NCI-H2029 treated with DMSO at 0.1 percent for 48 hours (cell line): ENCODE results near the gene WDR13.
"Not testable (repeated sequence)": the region's sequence is repeated elsewhere in the genome, so short reads cannot be mapped to it uniquely, and the experiment has no call there.

ENCODE experiments used
- DNase-seq: peaks from one replicate; lab custom pipeline; 2025; lab: John Stamatoyannopoulos, UW

The WDR13 gene

DNA sequence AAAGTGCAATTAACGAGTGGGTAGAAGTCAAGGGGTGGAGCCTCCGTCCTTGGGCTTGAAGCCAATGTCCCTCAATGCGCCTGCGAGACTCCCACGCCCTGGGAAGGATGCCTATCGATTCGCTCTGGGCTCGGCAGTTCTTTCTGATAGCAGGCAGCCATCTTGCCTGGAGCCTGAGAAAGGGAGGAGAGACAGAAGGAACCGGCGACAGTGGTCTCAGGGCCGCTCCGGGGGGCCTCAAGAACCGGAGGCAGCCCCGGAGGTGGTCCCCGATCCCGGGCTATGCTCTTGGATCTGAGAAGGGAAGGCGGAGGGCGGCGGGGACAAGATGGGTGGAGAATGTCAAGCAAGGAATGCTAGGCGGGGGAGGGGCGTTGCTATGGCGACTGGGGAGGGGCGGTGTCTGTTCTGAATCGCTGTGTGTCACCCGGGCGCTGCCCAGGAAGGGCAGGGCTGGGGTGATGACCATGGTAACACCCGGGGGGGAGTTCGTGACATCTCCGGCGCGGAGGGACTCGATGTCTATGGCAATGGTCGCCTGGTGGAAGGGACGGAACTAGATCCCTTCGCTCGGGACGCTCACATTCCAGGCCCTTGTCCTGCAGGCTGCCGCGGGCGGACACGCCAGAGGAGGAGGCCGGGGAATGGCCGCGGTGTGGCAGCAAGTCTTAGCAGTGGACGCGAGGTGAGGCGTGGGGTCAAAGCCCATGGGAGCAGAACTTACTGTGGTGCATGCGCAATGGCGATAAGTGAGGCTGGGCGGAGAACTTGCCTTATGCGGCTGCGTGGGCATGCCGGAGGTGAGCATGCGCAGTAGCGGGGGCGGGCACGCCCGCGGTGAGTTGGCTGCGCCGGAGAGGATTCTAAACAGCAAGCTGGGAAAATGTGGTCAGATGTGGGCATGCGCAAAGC is at the start of gene WDR13:
Gene WDR13, plus strand, starts transcription at position 140 of the 912 bp plus-strand sequence. Its CDS starts 505 bp downstream, at position 645.
- DNase-seq = peak; percentile 76

DNA sequence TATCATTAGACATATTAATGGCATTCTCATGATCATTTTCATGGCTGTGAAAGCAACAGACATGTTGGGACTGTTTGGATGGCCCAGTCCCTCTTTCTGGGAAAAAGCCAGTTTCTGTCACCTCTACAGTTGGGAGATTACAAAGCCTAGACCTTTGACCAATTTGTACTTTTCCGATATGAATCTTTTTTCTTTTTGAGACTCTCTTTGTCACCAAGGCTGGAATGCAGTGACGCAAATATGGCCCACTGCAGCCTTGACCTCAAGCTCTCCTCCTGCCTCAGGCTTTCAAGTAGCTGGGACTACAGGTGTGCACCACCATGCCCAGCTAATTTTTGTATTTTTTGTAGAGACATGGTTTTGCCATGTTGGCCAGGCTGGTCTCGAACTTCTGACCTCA is 48.4 kb upstream of the WDR13 start:
- DNase-seq = no peak

DNA sequence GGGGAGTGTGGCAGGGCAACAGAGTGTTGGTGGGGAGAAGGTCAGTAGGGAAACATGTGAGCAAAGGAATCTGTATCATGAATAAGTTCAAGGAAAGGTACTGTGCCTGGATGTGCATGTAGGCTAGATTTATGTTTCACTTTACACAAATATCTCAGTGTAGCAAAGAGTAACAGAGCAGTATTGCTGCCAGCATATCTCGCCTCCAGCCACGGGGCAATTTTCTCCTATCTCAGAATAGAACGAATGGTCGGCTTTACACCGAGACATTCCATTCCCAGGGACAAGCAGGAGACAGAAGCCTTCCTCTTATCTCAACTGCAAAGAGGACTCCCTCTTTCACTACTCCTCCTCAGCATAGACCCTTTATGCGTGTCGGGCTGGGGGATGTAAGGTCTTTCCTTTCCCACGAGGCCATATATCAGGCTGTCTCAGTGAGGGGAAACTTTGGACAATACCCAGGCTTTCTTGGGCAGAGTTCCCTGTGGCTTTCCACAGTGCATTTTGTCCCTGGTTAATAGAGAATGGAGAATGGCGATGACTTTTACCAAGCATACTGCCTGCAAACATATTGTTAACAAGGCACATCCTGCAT is 41.5 kb upstream of the WDR13 start:
- DNase-seq = not testable (repeated sequence)

DNA sequence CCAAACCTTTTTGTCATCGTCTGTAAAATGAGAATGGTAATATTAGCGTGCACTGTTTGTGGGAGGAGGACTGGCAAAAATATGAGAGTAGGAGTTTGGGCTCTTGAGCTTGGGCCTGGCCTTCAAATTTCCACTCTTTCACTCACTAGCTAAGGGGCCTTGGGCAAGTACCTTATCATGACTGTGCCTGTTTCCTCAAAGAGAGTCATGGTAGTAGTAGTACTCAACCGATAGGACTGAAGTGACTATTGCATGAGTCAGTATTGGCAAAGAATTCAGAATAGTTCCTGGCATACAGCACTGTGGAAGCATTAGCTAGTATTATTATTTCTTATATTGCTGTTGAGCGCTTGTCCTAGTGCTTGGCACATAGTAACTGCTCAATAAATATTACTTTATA is 39.0 kb upstream of the WDR13 start:
- no peak for DNase-seq

DNA sequence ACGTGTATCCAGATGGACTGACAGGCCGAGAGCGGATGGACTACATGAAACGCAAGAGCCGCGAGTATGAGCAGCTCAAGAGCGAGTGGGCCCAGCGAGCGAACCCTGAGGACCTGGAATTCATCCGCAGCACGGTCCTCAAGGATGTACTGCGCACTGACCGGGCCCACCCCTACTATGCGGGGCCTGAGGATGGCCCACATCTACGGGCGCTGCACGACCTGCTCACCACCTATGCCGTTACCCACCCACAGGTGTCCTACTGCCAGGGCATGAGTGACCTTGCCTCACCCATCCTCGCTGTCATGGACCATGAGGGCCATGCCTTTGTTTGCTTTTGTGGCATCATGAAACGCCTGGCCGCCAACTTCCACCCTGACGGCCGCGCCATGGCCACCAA is 37.7 kb upstream of the WDR13 start:
- no peak for DNase-seq

DNA sequence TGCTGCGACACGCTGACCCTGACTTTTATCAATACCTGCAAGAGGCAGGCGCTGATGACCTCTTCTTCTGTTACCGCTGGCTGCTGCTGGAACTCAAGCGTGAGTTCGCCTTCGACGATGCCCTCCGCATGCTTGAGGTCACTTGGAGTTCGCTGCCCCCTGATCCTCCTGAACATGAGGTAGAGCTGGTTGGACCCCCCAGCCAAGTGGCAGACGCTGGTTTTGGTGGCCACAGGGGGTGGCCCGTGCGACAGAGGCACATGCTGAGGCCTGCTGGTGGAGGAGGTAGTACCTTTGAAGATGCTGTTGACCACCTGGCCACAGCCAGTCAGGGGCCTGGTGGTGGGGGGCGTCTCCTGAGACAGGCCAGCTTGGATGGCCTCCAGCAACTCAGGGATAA is 37.2 kb upstream of the WDR13 start:
- no peak for DNase-seq

DNA sequence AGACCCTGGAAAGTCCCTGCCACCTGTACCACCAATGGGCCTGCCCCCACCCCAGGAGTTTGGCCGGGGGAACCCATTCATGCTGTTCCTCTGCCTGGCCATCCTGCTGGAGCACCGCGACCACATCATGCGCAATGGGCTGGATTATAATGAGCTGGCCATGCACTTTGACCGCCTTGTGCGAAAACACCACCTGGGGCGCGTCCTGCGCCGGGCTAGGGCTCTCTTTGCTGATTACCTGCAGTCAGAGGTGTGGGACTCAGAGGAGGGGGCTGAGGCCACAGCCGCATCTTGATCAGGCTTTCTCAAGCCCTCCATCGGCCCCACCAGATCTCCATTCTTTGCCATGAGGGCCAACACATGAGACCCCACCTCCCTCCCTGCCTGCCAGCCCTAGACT is 36.6 kb upstream of the WDR13 start:
- no peak for DNase-seq

DNA sequence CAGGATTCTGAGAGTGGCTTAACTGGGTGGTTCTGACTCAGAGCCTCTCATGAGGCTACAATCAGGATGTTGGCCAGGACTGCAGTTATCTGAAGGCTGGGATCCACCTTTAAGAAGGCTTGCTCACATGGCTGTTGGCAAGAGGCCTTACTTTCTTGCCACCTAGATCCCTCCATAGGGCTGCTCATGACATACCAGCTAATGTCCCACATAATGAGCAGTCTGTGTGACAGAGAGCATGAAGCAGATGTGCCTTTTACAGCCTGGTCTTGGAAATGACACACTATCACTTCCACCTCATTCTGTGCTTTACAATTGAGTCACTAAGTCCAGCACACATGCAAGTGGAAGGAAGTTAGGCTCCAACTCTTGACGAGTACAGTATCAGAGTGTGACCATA is 27.3 kb upstream of the WDR13 start:
- no peak for DNase-seq

DNA sequence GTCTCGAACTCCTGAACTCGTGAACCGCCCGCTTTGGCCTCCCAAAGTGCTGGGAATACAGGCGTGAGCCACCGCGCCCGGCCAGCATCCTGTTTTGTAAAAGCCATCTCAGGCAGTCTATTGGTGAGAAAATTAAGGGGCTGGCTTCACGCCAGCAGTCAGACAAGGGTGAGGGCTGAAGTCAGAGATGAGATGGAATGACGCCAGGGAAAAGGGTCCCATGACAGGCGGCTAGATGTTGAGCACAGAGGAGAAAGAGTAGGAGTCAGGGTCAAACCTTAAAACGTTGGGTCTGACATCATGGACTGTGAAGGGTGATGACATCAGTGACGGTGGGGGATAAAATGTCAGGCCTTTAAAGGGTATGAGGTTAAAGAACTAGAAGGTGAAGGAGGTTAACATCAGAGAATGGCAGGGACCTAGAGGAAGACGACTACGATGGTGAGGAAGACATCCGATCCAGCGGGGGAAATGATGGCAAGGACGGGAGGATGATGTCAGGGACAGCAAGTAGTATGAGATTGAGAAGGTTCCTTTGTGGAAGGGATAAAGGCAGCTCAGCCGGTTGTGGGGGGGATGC is 23.5 kb upstream of the WDR13 start:
- peak; percentile 43 for DNase-seq

DNA sequence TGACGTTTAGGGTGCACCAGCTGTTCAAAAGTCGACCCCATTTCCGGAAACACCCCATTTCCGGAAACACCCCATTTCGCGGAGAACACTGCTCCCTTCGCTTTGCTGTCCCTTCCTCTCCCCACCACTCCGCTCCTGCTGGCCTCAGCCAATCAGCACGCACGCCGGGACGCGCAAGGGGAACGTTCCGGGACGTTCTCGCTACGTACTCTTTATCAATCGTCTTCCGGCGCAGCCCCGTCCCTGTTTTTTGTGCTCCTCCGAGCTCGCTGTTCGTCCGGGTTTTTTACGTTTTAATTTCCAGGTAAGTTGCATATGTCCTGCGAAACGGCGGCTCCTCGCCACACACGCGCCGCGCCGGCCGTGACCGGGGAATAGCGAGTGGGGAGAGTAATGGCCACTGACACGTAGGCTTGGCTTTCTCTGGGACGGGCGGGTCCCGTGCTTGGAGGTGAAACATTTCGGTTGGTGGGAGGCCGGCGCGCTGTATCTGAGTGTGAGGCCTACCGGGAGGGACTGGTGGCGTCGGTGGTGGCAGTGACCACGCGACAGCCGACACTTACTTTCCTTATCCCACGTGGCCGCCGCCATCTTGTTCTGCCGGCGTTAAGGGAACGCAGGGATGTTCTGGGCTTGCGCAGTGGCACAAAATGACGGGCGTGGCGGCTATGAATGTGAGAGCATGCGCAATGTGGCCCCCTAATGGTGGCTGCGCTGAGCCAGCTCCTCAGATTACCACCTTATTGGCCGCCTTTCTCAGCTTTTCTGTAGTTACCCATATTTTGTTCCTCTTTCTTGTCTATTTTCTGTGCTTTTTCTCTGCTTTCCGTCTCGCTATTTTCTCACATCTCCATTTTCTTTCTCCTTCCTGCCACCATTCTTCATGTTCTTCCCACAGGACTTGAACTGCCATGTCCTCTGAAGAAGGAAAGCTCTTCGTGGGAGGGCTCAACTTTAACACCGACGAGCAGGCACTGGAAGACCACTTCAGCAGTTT is 22.7 kb upstream of the WDR13 start, which contains the start of gene RBM3:
Gene RBM3, plus strand, starts transcription at position 215 of the 997 bp plus-strand sequence. Its CDS starts 697 bp downstream, at position 912.
- peak; percentile 52 for DNase-seq

DNA sequence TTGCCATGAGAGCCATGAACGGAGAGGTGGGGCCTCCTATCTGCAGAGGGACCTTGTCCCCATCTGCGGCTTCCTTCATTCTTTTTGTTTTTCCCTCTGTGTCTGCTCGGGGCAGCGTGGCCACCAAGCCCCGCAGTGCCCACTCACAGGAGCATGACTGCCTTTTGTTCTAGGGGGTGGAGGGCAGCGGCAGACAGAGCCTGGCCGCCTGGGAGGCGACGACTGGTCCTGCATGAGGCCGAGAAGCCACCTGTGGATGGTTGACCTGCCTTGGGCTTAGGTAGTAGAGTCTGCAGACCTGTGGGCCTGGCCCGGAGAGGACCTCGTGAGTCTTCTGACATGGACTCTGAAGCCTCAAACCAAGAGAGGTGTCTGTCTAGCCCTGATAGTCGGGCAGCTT is 21.6 kb upstream of the WDR13 start:
- no peak for DNase-seq

DNA sequence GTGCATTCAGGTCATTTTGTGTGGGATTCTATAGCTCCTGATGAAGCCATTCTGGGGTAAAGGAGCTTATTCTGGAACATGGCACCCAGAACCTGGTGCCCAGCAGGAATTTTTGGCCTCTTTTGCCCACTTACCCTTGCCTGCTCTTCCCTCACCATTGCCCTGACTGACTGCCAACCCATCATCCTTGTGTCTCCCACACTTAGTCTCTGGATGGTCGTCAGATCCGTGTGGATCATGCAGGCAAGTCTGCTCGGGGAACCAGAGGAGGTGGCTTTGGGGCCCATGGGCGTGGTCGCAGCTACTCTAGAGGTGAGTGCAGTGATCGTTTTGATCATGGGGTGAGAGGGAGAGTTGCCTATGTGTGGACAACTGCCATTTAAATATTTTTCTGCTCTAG is 21.2 kb upstream of the WDR13 start:
- no peak for DNase-seq

DNA sequence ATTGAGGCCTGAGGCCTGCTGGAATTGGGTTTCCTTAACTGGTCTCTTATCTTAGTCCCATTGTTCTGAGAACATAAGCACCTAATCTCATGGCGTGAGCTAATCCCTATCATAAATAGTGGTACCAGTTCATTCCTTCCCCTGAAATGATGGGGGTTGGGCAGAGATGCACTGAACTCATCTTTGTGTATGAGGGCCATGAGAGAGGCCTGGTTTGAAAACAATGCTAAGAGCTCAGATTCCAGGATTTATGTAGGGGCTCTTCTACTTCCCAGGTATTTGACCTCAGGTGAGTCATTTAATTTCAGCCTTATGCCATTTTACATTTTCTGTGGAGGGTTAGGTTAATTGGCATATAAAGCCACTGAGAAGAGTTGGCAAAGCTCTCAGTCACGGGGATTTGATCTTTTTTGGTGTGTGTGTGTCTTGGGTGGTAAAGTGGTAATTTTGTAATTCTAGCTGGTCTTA is 18.6 kb upstream of the WDR13 start:
- DNase-seq = no peak

DNA sequence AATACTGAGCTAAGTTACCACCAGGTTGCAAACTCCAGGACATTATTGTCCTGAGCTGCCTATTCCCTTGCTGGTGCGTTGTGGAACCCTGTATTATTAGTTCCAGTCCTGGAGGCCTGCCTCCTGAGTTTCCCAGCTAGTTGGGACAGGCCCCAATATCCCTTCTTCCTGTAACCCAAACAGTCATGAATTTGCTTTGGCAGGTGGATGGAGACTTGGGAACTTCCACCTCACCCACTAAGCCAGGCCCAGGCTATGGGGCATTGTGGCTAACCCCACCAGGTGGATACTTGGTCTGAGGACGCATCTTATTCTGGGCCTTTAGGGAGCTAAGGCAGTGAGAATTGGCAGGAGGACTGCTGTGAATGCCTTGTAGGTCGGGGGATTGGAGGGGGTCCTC is 18.0 kb upstream of the WDR13 start:
- no peak for DNase-seq

DNA sequence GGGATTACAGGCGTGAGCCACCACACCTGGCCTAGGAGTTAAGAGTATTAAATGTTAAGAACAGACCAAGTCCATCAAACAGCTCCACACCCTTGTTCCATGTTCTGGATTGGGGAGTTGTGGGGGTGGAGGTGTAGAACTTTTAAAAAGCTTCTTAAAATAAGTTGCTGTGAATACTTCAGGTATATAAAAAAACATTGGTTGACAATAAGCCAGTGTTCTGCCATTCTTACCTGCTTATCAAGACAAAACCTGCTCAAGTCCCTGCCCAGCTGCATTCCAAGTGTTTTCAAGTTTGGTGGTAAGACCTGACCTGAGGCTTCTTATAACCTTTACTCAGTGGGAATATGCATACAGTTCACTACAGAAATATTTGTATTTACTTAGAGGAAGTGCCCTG is 16.6 kb upstream of the WDR13 start:
- DNase-seq = no peak

DNA sequence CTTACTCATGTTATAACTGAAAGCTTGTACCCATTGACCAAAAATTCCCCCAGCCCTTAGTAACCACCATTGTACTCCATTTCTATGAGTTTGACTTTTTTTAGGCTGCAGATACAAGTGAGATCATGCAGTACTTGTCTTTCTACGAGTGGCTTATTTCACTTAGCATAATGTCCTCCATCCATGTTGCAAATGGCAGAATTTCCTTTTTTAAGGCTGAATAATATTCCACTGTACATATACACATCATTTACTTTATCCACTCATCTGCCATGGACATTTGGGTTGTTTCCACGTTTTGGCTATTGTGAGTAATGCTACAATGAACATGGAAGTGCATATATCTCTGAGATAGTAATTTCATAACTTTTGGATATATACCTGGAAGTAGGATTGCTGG is 12.6 kb upstream of the WDR13 start:
- no peak for DNase-seq

DNA sequence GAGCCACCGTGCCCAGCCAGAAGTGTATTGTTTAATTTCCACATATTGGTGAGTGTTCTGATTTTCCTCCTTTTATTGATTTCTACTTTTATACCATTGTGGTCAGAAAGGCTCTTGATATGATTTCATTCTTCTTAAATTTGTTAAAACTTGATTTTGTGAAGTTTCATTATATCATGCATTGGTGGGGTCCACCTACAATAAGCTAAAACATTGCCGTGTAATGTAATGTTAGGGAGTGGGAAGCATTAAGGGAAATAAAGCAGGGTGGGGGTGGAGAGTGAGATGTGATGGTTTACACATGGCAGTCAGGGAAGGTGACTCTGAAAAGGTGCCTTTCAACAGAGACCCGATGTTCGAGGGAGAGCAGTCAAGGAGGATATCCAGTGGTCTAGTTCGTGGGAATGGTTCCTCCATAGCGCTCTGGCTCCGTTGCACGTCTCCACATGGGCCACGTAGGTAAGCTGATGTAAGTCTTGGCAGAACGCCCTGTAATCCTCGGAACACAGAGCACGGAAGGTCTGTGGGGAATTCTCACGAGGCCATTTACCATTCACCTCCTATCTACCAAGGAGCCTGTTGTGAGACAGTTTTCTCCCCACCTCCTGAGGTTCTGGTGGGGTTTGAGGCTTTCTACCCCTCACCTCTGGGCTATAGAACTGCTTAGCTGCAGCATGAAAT is 7.7 kb upstream of the WDR13 start:
- DNase-seq = peak; percentile 27

DNA sequence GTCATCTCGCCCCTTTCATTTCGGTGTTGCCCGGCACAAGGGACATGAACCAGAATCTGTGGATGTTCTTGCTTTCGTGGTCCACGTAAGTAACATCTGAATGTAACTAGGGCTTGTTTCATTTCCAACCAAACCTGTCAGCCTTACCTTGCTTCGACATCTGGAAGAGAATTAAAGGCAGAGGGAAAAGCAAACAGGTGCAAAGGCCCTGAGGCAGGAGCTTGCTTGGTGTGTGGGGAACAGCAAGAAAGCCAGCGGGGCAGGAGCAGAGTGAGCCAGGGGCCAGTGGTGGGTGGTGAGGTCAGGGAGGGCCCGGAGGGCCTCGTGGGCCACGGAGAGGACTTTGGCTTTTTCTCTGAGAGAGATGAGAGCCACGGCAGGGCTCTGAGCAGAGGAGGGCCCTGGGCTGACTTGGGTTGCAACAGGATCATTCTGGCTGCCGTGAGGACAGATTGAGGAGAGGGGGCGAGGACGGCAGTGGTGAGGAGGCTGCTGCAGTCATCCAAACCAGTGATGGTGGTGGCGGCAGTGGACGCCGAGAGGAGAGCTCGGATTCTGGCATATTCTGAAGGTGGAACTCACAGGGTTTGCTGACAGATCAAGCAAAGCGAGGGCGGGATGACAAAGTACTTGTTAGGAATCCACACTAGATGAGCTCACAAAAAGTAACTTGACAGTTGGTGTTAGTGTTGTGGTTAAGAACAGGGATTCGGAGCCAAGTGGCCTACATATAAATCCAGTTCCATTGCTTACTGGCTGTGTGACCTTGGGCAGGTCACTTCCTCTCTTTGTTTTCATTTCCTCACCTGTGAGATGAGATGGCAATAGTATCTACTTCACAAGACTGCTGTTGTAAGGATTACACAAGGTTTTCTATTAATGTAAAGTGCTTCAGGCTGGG is 6.8 kb upstream of the WDR13 start:
- DNase-seq = no peak

DNA sequence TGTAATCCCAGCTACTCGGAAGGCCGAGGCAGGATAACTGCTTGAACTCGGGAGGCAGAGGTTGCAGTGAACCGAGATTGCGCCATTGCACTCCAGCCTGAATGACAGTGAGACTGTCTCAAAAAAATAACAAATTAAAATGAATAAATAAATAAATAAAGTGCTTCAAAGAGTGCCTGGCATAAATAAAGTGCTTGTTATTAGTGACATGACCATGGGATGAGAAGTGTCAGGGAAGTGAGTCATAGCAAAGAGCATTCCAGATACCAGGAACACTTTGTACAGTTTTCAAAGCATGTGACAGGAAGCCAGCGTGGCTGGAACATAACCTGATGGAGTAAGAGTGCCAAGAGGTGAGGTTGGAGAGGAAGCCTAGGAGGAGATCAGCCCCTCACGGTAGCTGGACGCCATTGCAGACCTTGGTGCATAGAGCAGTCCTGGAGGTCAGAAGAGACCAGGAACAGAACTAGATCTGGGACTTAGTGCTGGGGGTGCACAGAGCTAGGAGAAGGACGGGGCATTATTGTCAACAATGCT is 6.0 kb upstream of the WDR13 start:
- no peak for DNase-seq

DNA sequence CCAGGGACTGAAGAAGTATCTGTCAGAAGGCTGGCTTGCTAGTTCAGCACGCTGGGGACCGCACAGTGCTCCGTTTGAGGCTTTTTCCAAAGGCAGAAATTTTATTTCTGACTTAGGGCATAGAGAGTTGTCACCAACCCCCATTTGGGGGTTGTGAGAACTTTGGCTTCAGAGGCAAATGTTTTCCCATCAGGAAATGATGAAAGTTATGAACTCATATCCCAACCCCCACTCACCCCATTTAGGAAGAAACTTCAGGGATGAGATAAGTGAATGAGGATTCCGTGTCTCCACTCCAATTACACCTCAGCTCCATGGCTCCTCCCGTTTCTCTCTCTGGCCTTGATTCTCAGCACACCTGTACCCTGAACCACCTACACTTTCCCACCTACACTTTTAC is 4.3 kb upstream of the WDR13 start:
- no peak for DNase-seq
